ENCODE data around the gene TMEM39A.
A peak's percentile ranks its signal among the peaks of the same experiment; 100 is the strongest.

Gene TMEM39A

DNA sequence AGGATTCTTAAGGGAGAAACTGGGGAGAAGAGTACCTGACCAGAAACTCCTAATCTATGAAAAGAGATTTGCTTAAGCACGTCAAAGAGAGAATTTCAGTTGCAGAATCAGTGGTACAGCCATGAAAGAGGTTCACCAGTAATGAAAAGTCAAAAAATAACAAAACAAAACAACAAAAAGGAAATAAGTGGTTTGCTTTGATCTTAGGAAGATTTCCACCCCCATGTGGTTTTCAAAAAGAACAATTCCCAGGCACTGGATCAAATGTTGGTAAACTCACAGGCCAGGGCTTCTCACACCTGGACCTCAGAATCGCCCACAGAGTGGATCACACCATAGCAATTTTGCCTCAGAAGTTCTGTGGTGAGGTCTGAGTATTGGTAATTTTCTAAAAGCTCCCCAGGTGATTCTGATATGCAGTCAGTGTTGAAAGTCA lies 67.5 kb downstream of the TMEM39A start:
- DNase-seq: no peak

DNA sequence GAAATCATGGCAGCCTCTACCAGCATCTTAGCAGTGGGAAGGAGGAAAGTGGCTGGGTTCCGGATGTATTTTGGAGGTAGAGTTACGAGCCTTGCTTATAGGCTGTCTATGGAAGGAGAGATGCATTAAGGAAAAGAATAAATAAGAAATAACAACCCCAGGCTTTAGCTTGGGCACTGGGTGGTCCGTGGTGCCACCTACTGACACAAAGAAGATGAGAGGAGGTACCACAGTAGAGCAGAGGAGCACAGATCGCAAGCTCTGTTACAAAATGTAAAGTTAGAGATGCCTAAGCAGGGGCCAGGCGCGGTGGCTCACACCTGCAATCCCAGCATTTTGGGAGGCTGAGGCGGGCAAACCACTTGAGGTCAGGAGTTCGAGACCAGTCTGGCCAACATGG lies 74.8 kb downstream of the TMEM39A start:
- DNase-seq: no peak

DNA sequence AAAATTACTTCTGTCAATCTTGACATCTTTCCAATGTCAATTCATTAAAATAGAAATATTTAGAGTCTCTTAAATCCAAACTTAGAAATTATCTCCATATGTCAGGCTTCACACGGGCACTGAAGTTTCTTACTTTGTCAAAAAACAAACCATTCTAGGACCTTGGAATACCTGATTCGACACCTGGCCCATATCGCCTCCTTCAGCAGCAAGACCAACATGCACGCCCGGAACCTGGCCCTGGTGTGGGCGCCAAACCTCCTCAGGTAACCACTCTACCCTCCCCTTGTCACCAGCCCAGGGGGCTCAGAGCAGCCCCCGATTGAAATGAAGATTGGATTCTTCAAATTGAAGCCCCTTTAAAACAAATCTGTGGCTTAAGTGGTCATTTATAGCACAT lies 81.3 kb downstream of the TMEM39A start:
- DNase-seq: no peak

DNA sequence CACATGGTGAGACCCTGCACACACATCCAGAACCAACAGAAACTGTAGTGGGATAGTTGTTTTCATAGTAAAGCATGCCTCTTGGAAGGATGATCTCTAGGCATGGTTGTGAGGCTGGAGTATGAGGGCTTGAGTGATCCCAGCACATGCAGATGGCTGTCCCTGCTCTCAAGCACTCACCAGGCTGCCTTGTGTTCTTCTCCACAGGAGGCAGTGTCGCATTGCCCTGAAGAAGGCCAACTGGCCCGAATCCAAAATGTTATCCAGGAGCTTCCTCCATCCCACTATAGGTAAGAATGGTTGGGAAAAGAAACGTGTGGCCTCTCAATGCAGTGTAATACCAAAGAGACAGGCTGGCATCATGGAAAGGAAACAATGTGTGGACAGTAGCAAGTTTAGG lies 82.7 kb downstream of the TMEM39A start:
- peak in 1 of 2 experiments; percentile 7 for DNase-seq

Data from NCI-H187 (cell line).